HG02973 (cell line): Measurements from ENCODE around the gene GM2A.
"Not testable (repeated sequence)": the region's sequence is repeated elsewhere in the genome, so short reads cannot be mapped to it uniquely, and the experiment has no call there.

ENCODE experiments used
- ATAC-seq: cut with Tn5 transposase; IDR thresholded peaks from one replicate; pipeline ENCODE4 v1.9.1; 2021; ENCODE audit warnings: moderate library complexity; ENCODE audit not compliant: unreplicated experiment

Gene GM2A

DNA sequence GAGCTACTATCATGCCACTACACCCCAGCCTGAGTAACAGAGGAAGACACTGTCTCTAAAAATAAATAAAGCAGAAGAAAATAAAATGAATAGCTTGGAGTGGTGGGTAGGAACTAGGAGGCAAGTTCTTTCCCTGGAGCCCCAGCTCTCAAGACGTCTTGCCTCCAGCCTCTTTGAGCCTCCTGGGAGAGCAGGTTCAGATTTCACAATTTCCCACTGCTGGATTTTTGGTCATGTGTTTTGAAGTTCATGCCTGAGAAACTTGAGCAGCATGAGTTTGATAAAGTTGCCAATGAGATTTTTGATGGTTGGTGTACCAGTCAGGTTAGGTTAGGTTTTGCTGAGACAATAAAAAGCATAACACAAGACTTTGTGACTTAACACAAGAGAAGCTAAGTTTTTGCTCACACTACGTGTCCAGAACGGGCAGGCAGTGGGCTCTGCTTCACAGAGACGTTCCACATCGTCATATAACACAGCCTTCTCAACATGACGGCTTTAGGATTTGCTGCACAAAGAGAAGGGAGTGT lies 25.0 kb upstream of the GM2A start:
- ATAC-seq = no peak

- ATAC-seq = no peak
These were observed 24.0 kb upstream of the GM2A start for GRCh38 chr5:151228986-151229385.

DNA sequence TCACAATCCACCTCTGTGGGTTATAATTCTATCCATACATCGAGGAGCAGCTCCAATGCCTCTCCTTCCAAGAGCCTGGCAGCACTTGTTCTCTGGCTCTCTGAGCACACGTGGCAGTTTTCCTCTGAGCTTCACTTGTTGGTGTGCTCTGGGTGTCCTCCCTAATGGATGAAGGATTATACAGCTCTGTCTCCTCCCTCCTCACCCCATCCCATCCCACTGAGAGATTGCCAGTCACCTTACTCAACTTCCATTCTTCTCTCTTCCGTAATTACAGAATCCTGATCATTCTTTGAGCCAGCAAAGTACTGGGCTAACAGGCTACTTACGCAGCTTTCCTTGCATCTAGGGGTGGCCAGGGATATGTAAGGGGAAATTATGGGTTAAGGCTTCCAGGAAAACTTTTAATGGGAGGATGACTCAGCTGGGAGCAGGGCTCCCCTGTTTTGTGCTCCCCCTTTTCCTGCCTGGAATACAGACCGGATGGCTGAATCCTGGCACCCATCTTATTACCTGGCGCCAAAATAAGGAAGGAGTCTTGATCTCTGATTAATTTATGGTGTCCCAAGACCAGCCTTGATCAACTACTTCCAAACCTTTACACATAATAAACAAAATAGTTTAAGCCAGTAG lies 22.8 kb upstream of the GM2A start:
- no peak for ATAC-seq

DNA sequence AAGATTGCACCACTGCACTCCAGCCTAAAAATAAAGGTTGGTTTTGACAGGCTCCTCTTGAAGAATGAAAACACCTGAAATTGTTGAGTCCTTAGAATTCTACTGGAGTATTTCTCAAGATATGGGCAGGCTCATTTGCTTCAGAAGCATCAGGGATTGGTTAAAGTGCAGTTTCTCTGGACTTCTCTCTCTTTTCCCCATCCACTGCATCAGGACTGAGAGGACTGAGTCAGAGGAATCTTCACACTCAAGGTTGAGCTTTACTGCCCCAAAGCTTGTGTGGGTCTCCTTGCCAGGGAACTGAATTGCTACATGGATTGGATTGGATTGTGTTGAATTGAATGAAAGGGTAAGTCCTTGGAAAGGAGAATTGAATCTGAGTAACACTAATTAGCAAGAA lies 21.6 kb upstream of the GM2A start:
- no peak for ATAC-seq

DNA sequence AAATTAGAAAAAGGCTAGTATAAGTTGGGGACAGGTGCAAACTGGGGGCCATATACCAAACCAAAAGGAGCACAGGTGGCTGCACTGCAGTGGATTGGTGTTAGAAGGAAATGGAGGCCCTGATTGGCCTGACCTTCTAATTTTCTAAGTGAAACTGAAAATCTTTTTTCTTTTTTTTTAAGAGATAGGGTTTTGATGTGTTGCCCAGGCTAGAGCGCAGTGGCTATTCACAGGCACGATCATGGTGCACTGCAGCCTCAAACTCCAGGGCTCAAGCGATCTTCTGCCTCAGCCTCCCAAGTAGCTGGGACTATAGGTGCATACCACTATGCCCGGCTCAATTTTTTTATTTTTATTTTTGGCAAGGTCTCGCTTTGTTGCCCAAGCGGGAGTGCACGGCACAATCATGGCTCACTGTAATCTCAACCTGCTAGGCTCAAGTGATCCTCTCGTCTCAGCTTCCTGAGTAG lies 19.3 kb upstream of the GM2A start:
- ATAC-seq = peak; percentile 54

GRCh38 chr5:151234476-151235238 lies 18.3 kb upstream of the GM2A start:
- ATAC-seq = peak; percentile 78

- not testable (repeated sequence) for ATAC-seq
These were observed 17.8 kb upstream of the GM2A start for GRCh38 chr5:151235239-151235571.

DNA sequence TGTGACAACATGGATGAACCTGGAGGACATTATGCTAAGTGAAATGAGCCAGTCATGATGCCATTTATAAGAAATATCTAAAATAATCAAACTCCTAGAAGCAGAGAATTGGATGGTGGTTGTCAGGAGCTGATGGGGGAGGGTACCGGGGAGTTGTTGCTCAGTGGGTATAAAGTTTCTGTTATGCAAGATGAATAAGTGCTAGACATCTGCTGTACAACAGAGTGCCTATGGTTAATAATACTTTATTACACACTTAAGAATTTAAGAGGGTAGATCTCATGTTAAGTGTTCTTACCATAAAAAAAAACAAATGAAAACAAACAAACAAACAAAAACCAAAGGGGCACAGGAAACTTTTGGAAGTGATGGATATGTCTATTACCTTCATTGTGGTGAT lies 16.1 kb upstream of the GM2A start:
- ATAC-seq = no peak

DNA sequence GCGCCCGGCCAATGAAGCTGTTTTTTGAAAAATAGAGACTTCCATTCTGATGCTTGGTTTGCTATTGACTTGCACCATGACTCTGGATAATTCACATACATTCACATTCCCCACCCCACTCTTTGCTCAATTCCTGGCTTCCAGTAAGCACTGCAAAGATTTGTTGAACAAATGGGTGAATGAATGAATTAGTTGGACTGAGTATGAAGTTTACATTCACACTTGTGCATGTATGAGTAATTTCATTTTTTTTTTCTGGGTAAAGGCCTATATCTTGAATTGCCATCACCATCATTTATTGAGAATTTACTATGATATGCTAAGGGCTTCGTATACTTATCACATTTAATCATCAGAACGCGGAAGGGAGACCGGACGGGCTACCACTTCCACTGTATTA lies 15.3 kb upstream of the GM2A start:
- ATAC-seq = no peak

- no peak for ATAC-seq
These were observed 14.7 kb upstream of the GM2A start for GRCh38 chr5:151238303-151238741.

DNA sequence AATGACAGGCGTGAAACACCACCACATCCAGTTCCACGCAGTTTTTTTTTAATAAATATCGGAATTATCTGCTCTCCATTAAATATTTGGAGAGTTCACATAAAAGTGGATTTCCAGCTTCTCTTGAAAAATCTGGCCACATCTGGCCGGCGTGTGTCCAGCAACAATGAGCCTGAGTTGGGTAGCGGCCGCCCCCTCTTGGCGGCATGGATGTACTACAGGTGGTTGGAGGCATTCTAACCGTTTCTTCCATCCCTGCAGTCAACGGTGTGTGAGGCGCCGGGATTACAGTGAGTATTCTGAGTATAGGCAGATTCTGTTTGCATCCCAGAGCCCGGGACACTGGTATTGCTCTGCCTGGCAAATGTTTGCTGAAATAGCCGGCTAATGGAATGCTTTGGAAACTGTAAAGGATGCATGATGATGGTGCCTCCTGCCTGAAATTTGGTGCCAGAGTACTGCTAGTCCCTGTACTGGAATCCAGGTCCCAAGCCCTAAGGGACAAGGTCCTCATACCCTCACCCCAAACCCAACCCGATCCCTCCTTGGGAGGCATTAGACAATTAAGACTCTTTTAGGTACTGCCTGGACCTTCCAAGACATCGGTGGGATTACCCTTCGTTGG lies 13.6 kb upstream of the GM2A start:
- ATAC-seq = peak; percentile 47

GRCh38 chr5:151240268-151240835 lies 12.6 kb upstream of the GM2A start:
- ATAC-seq = not testable (repeated sequence)

- ATAC-seq = no peak
These were observed 11.9 kb upstream of the GM2A start for GRCh38 chr5:151240924-151241635.

- ATAC-seq = no peak
These were observed 9.9 kb upstream of the GM2A start for GRCh38 chr5:151243127-151243526.

DNA sequence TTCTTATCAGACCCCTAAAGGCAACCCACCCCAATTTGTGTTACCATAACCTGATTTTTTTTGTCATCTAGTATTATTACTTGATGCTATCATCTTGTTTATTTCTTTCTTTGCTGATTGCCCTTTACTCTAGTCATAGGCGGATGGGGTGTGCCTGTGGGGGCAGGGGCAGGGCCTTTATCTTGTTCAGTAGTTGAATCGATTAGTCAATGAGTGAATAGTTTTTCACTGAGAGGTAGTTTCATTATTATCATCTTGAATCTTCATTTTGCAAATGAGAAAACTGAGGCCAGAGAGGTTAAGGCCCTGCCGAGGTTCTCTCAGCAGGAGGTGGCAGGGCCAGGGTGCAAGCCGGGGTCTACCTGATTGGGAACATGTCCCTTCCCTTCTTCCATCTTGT lies 9.4 kb upstream of the GM2A start:
- ATAC-seq = no peak

DNA sequence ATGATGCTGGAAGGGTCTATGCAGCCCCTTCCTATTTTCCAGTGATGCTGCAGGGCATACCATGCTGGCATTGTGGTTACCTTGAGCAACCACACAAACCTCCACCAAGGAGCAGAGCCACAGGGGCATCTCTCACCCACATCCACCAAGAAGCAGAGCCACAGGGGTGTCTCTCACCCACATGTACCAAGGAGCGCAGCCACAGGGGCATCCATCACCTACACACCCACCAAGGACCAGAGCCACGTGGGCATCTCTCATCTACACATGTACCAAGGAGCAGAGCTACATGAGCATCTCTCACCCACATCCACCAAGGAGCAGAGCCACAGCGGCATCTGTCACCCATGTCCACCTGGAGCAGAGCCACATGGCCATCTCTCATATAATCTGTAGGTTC lies 8.8 kb upstream of the GM2A start:
- no peak for ATAC-seq

DNA sequence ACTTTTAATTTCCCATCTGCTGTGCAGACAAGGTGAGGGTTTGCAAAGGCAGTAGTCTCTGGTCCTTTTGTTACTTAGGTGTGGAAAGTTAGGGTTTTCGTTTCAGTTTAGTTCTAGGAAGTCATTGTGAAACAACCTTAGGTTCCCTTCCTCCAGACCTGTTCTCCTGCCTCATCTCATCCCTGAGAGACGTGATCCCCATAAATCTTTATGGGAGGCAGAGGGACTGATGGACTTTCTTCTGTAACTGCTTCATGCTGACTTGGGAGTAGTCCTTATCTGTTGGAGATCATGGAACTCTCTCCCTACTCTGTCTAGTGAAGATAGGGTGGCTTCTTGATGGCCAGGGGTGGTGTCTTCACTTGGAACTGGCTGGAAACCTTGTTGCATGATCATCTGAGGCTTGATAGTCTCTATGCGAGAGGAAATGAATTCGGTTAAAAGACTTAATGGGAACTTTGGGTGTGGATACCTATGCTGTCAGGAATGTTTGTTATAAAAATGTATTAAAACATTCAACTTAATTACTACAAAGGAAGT lies 7.2 kb upstream of the GM2A start:
- no peak for ATAC-seq

DNA sequence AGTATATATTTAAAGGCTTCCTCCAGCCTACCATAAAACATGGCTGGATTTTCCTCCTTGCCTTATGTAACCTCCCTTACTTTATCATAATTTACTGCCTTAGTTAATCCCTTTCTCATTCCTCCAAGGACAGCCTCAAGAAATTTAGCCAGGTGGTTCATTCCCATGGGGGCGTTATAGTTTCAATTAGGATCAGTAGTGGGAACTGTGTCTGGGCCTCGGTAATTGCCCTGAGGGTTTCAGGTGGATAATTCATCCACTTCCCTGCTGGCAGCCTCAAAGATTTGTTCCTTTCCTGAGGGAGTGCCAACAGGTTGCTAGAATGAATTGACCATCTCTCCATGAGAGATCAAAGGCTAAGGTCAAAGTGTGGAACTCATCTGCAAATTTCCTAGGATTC lies 4.3 kb upstream of the GM2A start:
- ATAC-seq = no peak

DNA sequence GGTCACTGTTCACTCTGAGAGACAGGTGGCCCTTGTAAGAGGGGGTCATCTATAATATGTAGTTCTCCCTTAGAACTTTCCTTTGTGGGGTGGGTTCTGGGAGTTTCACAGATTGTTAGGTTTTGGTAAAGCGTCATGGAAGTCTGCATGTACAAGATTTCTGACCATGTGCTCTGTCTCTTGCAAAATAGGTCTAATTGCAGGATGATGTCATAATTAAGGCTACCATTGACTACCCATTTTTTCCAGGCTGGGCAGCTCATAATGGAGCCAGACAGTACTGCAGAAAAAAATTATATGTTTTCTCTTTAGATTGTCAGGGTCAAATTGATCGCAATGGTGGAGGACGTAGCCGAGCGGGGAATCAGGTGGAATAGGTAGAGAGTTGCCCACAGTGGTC lies 3.7 kb upstream of the GM2A start:
- ATAC-seq = no peak

DNA sequence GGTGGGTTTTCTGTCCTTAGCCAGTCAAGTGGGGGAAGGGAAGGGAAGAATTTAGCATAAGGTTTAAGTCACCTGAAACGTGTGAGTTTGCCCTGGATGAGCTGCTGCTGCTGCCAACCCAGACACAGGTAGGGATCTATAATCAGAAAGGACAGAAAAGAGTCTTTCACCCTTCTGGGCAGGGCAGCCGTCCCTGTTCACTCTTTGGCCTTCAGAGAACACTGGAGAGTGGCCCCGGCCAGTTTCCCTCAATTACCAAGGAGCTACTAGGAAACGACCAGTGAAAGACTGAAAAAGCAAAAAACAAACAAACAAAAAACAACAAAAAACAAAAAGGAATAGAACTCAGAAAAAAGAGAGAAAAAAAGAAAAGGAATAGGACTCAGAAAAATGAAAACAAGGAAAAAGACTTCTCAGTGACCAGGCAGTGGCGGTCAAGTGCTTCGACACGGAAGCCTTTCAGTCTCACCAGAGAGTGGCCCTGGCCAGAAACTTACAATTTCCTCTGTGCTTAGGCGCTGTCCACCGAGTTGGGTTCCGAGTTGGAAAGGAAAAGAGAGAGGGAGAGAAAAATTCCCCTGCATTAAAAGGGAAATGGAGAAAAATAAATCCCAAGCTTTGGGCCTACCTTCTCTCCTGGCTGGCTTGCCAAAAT lies 2.5 kb upstream of the GM2A start:
- ATAC-seq = no peak
